ENCODE data around the gene TMEM150A.
"Not testable (repeated sequence)": the region's sequence is repeated elsewhere in the genome, so short reads cannot be mapped to it uniquely, and the experiment has no call there.

Gene TMEM150A

GRCh38 chr2:85611705-85612587 is 9.4 kb upstream of the TMEM150A start, which contains the start of gene C2orf68:
TSS of gene C2orf68 (minus strand) at chr2:85612066. CDS start at chr2:85611984, 82 bp downstream.
- peak; percentile 88 for DNase-seq

- DNase-seq = no peak
Observed at GRCh38 chr2:85611217-85611704, 8.8 kb upstream of the TMEM150A start.

- no peak for DNase-seq
Observed at GRCh38 chr2:85607268-85608215, 5.0 kb upstream of the TMEM150A start.

GRCh38 chr2:85606116-85606455 is 3.6 kb upstream of the TMEM150A start:
- DNase-seq = no peak

GRCh38 chr2:85605406-85606115 is 3.1 kb upstream of the TMEM150A start:
- no peak for DNase-seq

- DNase-seq = no peak
Observed at GRCh38 chr2:85604568-85605339, 2.3 kb upstream of the TMEM150A start.

- not testable (repeated sequence) for DNase-seq
Observed at GRCh38 chr2:85604133-85604444, 1.6 kb upstream of the TMEM150A start.

- no peak for DNase-seq
Observed at GRCh38 chr2:85601771-85602475, 575 bp downstream of the TMEM150A start.

- DNase-seq = no peak
Observed at GRCh38 chr2:85600951-85601770, 1.3 kb downstream of the TMEM150A start.

- no peak for DNase-seq
Observed at GRCh38 chr2:85600235-85600575, 2.3 kb downstream of the TMEM150A start.

GRCh38 chr2:85599468-85600234 is 2.8 kb downstream of the TMEM150A start:
- no peak for DNase-seq

GRCh38 chr2:85598594-85599340 is 3.7 kb downstream of the TMEM150A start:
- DNase-seq = no peak

- no peak for DNase-seq
Observed at GRCh38 chr2:85597241-85597640, 5.3 kb downstream of the TMEM150A start.

GRCh38 chr2:85596486-85597143 is 5.9 kb downstream of the TMEM150A start:
- DNase-seq = no peak

GRCh38 chr2:85596026-85596333 is 6.5 kb downstream of the TMEM150A start:
- DNase-seq = no peak

GRCh38 chr2:85595301-85596025 is 7.0 kb downstream of the TMEM150A start, which contains the start of gene RNF181:
TSS of gene RNF181 (plus strand) at chr2:85595745. CDS start at chr2:85595764, 19 bp downstream.
- DNase-seq = peak; percentile 91

GRCh38 chr2:85594715-85595300 is 7.7 kb downstream of the TMEM150A start:
- no peak for DNase-seq
